Upper lobe of right lung (tissue), 1 donor: ENCODE data around the gene AGO1. TPM values are rescaled to one million over a fixed set of nuclear protein-coding genes. Genes with fewer than 3 reads are reported as not detected.

ENCODE experiments used
- ATAC-seq: fragments of 200-7000 bp; cut with Tn5 transposase; one replicate; pipeline ENCODE4 v1.9.1; 2020; ENCODE audit warnings: mild to moderate bottlenecking, moderate library complexity
- DNase-seq: peaks from one replicate; pipeline ENCODE4 v3.0.0-alpha.2; 2020
- H3K27ac ChIP-seq: fragments of 200-600 bp; one replicate; pipeline ENCODE4 v1.8.0; 2022
- H3K27me3 ChIP-seq: fragments of 200-600 bp; one replicate; pipeline ENCODE4 v1.8.0; 2022; ENCODE audit warnings: mild to moderate bottlenecking
- H3K36me3 ChIP-seq: fragments of 200-600 bp; one replicate; pipeline ENCODE4 v1.8.0; 2022
- H3K4me1 ChIP-seq: fragments of 200-600 bp; one replicate; pipeline ENCODE4 v1.8.0; 2022
- H3K4me3 ChIP-seq: fragments of 200-600 bp; one replicate; pipeline ENCODE4 v1.8.0; 2022; ENCODE audit warnings: mild to moderate bottlenecking
- H3K9me3 ChIP-seq: fragments of 200-600 bp; one replicate; pipeline ENCODE4 v1.8.0; 2022
- intact Hi-C: fragments of 100-400 bp; cut with DNase I; formaldehyde crosslinking; loops from one replicate; pipeline ENCODE4 v1.11.0; 2022
- total RNA-seq: library from RNA; stranded (reverse); fragmentation: NEBNext Ultra II Directional; extraction: Animal tissue kit (Norgen Biotek cat#: 25700); gene quantifications from one replicate; pipeline ENCODE4 v1.2.1, GENCODE V29; 2021
- TF ChIP-seq, protein P1 (sequence below): fragments of 200-600 bp; IDR thresholded peaks from one replicate; pipeline ENCODE4 v1.8.0; 2022; ENCODE audit warnings: antibody characterized with exemption
- donor health status: DM: no; HTN: yes; CAD: no; lungs with severe emphysema.

Gene AGO1
- total RNA-seq, 1 donor from 2014 or later = 27.7 TPM

DNA sequence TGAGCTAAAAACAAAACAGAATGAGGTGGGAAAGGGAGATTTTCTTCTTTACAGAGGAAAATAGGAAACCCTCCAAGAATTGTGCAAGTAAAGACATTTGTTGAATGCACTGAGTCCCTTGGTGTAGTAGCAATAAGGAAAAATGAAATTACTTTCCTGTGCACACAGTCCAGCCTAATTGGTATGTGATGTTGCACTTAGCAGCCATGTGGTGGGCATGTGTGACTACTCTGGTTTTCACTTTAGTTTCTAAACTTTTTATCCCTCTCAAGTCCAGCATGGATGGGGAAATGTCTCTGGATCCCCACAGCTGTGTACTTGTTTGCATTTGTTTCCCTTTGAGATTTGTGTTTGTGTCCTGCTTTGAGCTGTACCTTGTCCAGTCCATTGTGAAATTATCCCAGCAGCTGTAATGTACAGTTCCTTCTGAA is 40.8 kb downstream of the AGO1 start:
- no peaks in the 10 kb centered on the region for H3K4me1 ChIP-seq
- peaks cover 15% of the 10 kb centered on the region for H3K36me3 ChIP-seq
- TF ChIP-seq, protein P1, sequence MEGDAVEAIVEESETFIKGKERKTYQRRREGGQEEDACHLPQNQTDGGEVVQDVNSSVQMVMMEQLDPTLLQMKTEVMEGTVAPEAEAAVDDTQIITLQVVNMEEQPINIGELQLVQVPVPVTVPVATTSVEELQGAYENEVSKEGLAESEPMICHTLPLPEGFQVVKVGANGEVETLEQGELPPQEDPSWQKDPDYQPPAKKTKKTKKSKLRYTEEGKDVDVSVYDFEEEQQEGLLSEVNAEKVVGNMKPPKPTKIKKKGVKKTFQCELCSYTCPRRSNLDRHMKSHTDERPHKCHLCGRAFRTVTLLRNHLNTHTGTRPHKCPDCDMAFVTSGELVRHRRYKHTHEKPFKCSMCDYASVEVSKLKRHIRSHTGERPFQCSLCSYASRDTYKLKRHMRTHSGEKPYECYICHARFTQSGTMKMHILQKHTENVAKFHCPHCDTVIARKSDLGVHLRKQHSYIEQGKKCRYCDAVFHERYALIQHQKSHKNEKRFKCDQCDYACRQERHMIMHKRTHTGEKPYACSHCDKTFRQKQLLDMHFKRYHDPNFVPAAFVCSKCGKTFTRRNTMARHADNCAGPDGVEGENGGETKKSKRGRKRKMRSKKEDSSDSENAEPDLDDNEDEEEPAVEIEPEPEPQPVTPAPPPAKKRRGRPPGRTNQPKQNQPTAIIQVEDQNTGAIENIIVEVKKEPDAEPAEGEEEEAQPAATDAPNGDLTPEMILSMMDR = no peak
- ATAC-seq (no peak), DNase-seq (no peak)
- H3K9me3 ChIP-seq = no peaks in the 10 kb centered on the region
- no peaks in the 10 kb centered on the region for H3K27me3 ChIP-seq
- intact Hi-C loops = no loop called here
- H3K27ac ChIP-seq = no peak overlapping the region
- H3K4me3 ChIP-seq = no peak overlapping the region

DNA sequence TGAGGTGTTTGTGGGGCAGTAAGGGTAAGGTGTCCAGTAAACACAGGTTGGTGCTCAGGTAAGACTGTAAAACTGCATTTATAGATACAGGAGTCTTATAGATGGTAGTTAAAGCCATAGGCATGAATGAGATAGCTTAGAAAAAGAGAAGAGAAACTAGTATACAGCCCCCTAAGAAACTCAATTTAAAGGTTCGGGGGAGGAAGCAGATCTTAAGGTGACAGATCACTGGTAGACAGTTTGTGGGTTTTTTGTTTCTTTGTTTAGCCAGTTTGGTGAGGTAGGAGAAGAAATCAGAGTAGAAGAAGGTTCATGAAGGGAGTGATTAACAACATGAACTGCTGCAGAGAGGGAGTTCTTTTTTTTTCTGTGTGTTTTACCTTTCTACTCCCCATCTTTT is 41.8 kb downstream of the AGO1 start:
- H3K4me3 ChIP-seq = no peak overlapping the region
- DNase-seq (no peak), ATAC-seq (no peak)
- peaks cover 6% of the 10 kb centered on the region for H3K4me1 ChIP-seq
- H3K27me3 ChIP-seq = no peaks in the 10 kb centered on the region
- peaks cover 5% of the 10 kb centered on the region for H3K36me3 ChIP-seq
- no peak overlapping the region for H3K27ac ChIP-seq
- intact Hi-C loops = no loop called here
- no peaks in the 10 kb centered on the region for H3K9me3 ChIP-seq
- TF ChIP-seq, protein P1 = no peak

DNA sequence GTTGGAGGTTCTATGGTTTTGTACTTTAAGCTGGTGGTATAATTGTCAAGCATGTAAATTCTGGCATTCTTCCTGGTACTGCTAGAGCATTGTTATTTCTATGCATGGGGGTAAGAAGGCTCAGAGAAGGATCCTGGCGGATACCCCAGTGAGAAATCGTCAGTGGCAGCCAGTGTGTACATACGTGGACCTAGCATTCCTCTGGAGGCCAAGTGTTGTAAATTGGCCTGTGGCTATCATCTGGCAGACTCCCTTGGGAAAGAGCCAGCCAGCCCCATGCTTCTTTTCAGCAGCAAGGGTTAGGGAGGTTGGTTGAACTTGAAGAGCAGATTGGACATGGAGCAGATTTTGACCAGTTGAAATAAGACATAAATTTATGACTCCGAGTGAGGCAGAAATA is 42.7 kb downstream of the AGO1 start:
- no peaks in the 10 kb centered on the region for H3K9me3 ChIP-seq
- H3K4me3 ChIP-seq = no peak overlapping the region
- ATAC-seq = no peak
- no peaks in the 10 kb centered on the region for H3K36me3 ChIP-seq
- H3K27ac ChIP-seq = no peak overlapping the region
- TF ChIP-seq, protein P1 = no peak
- peaks cover 9% of the 10 kb centered on the region for H3K4me1 ChIP-seq
- intact Hi-C loops = no loop called here
- no peak for DNase-seq
- no peaks in the 10 kb centered on the region for H3K27me3 ChIP-seq

DNA sequence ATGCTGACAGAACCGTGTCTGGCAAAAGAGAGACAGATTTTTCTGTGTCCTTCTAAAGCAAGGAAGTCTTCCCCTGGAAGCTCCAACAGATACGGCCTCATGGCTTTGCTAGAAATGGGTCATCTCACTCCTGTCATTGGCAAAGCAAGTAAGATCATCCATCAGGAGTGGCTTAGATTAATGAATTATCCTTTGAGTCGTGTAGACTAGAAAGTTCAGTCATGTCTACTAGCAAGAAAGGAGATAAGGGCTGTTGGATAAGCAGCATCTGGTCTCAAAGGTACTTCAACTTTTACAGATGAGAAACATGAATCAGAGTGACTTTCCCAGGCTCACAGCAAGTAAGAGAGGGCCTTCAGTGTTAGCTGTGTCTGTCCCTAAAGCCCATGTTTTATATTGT is 44.5 kb downstream of the AGO1 start:
- Histone ChIP-seq H3K4me1 (peaks cover 15% of the 10 kb centered on the region), H3K4me3 (no peak overlapping the region), H3K27me3 (no peaks in the 10 kb centered on the region), H3K9me3 (no peaks in the 10 kb centered on the region), H3K27ac (no peak overlapping the region), H3K36me3 (no peaks in the 10 kb centered on the region)
- TF ChIP-seq, protein P1 = no peak
- ATAC-seq = no peak
- no peak for DNase-seq
- intact Hi-C loops = no loop called here

DNA sequence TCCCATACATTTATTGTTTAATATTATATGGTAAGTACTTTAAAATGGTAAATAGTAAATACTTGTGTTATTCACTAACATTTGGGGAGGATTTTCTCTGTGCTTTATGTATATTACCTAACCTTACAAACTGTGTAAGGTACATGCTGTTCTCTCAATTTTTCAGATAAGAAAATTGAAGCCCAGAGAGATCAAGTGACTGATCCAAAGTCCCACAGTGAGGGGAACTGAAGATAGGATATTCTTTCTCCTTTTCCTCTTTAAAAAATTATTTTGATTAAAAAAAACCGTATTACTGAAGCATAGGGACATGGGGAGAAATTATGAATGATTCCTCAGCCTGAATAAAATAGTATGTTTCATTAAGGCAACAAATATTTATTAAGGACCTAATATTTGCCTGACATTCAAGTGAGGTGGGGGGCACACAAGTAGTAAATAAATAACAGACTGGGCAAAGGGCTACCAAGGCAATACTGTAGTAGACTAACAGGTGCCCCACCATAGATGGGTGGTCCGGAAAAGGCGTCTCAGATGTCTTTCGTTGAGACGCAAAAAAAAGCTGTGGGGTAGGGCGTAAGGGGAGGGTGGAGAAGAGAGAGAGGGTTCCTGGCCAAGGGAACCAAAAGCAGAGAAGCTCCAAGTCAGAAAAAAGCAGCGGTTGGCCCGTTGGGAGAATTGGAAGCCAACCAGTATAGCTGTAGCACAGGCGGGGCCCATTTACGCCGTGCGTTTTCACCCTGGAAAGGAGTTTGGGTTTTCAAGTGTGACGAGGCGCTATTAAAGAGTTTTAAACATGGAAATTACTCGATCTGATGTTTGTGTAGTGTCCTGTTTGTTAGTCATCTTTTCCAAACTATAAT is 47.0 kb downstream of the AGO1 start:
- H3K4me3 ChIP-seq = peak overlapping the region; percentile 92
- ATAC-seq (peak; percentile 16), DNase-seq (peak; percentile 69)
- H3K36me3 ChIP-seq = no peaks in the 10 kb centered on the region
- H3K27ac ChIP-seq = peak overlapping the region; percentile 99
- peaks cover 23% of the 10 kb centered on the region for H3K4me1 ChIP-seq
- H3K27me3 ChIP-seq = no peaks in the 10 kb centered on the region
- TF ChIP-seq, protein P1 = no peak
- no peaks in the 10 kb centered on the region for H3K9me3 ChIP-seq
- intact Hi-C loops = no loop called here
